HEK293 (cell line): Measurements from ENCODE around the gene KIRREL1.

Source experiments
- CTCF ChIA-PET: fragments of 350-600 bp; formaldehyde crosslinking; extraction: SDS; loops from one replicate; lab custom pipeline; 2021; ENCODE audit warnings: antibody characterized with exemption; lab: Yijun Ruan, JAX
- POLR2A ChIA-PET: fragments of 300-600 bp; formaldehyde crosslinking; extraction: SDS; loops from one replicate; lab custom pipeline; 2020; ENCODE audit warnings: antibody characterized with exemption, inconsistent platforms; lab: Yijun Ruan, JAX
- H3K27ac ChIP-seq: fragments of 200-500 bp; sonication (Bioruptor generic); 2 replicates; pipeline ENCODE4 v1.5.1; 2014; ENCODE audit warnings: low read depth, low read length, control low read depth, inconsistent platforms; ENCODE audit errors: extremely low read depth
- H3K36me3 ChIP-seq, 2 experiments: fragments of 200-500 bp in 1 of 2; sonication (Bioruptor generic) in 1 of 2; 1 replicate in 1 of 2; 2 replicates in 1 of 2; pipeline ENCODE4 v1.5.1; 2014 to 2017; ENCODE audit warnings: inconsistent platforms in 2 of 2, low read length in 2 of 2; ENCODE audit not compliant: control insufficient read depth in 2 of 2, insufficient read depth in 1 of 2
- H3K4me1 ChIP-seq: fragments of 200-500 bp; sonication (Bioruptor generic); 2 replicates; pipeline ENCODE4 v1.5.1; 2014; ENCODE audit warnings: mild to moderate bottlenecking, low read length, inconsistent platforms; ENCODE audit not compliant: control insufficient read depth, insufficient read depth
- H3K4me3 ChIP-seq: 2 replicates; pipeline ENCODE4 v1.5.1; 2011; ENCODE audit warnings: low read depth, mild to moderate bottlenecking, control low read depth, low read length, moderate library complexity
- H3K9me3 ChIP-seq: fragments of 200-500 bp; sonication (Bioruptor generic); 2 replicates; pipeline ENCODE4 v1.5.1; 2014; ENCODE audit warnings: low read depth, low read length, inconsistent platforms; ENCODE audit not compliant: control insufficient read depth, insufficient read depth
- ATF2 ChIP-seq: fragments of 450-650 bp; formaldehyde crosslinking; IDR thresholded peaks from 2 replicates; pipeline ENCODE4 v1.5.1; 2016; ENCODE audit warnings: missing biosample characterization, missing genetic modification characterization, low read depth
- FEZF1 ChIP-seq: fragments of 450-650 bp; formaldehyde crosslinking; IDR thresholded peaks from 2 replicates; pipeline ENCODE4 v1.5.1; 2016; ENCODE audit warnings: missing biosample characterization, missing genetic modification characterization
- GLI4 ChIP-seq: fragments of 450-650 bp; formaldehyde crosslinking; IDR thresholded peaks from 2 replicates; pipeline ENCODE4 v1.5.1; 2016; ENCODE audit warnings: missing biosample characterization, missing genetic modification characterization
- HIC1 ChIP-seq: fragments of 450-650 bp; formaldehyde crosslinking; IDR thresholded peaks from 2 replicates; pipeline ENCODE4 v1.5.1; 2016; ENCODE audit warnings: missing biosample characterization, missing genetic modification characterization
- HOXC10 ChIP-seq: sonication (generic); formaldehyde crosslinking; IDR thresholded peaks from 2 replicates; pipeline ENCODE4 v1.8.1; 2023; ENCODE audit warnings: mild to moderate bottlenecking, missing genetic modification reagents
- PRDM2 ChIP-seq: fragments of 450-650 bp; formaldehyde crosslinking; IDR thresholded peaks from 2 replicates; pipeline ENCODE4 v1.5.1; 2016; ENCODE audit warnings: missing biosample characterization, missing genetic modification characterization, borderline replicate concordance
- SP2 ChIP-seq: fragments of 450-650 bp; formaldehyde crosslinking; IDR thresholded peaks from 2 replicates; pipeline ENCODE4 v1.5.1; 2016; ENCODE audit warnings: missing biosample characterization, missing genetic modification characterization
- ZBTB44 ChIP-seq: fragments of 450-650 bp; IDR thresholded peaks from 2 replicates; pipeline ENCODE4 v1.5.1; 2018; ENCODE audit warnings: missing biosample characterization, mild to moderate bottlenecking, missing genetic modification characterization
- ZFHX2 ChIP-seq: fragments of 450-650 bp; formaldehyde crosslinking; conservative IDR thresholded peaks from 2 replicates; pipeline ENCODE4 v1.5.1; 2016; ENCODE audit warnings: missing biosample characterization, missing genetic modification characterization
- ZNF140 ChIP-seq: fragments of 450-650 bp; formaldehyde crosslinking; IDR thresholded peaks from 2 replicates; pipeline ENCODE4 v1.5.1; 2016; ENCODE audit warnings: missing biosample characterization, missing genetic modification characterization
- ZNF175 ChIP-seq: fragments of 450-650 bp; formaldehyde crosslinking; IDR thresholded peaks from 2 replicates; pipeline ENCODE4 v1.5.1; 2016; ENCODE audit warnings: missing biosample characterization, missing genetic modification characterization
- ZNF202 ChIP-seq: fragments of 450-650 bp; formaldehyde crosslinking; IDR thresholded peaks from 2 replicates; pipeline ENCODE4 v1.5.1; 2016; ENCODE audit warnings: missing biosample characterization, missing genetic modification characterization, borderline replicate concordance
- ZNF23 ChIP-seq: fragments of 450-650 bp; formaldehyde crosslinking; IDR thresholded peaks from 2 replicates; pipeline ENCODE4 v1.5.1; 2016; ENCODE audit warnings: missing biosample characterization, missing genetic modification characterization, borderline replicate concordance
- ZNF324 ChIP-seq: fragments of 450-650 bp; formaldehyde crosslinking; IDR thresholded peaks from 2 replicates; pipeline ENCODE4 v1.5.1; 2016; ENCODE audit warnings: missing biosample characterization, missing genetic modification characterization
- ZNF335 ChIP-seq: fragments of 450-650 bp; formaldehyde crosslinking; conservative IDR thresholded peaks from 2 replicates; pipeline ENCODE4 v1.5.1; 2016; ENCODE audit warnings: missing biosample characterization, missing genetic modification characterization
- ZNF341 ChIP-seq: fragments of 450-650 bp; formaldehyde crosslinking; IDR thresholded peaks from 2 replicates; pipeline ENCODE4; 2016; ENCODE audit warnings: low read depth, missing biosample characterization, missing genetic modification characterization
- ZNF398 ChIP-seq: fragments of 450-650 bp; formaldehyde crosslinking; IDR thresholded peaks from 2 replicates; pipeline ENCODE4 v1.5.1; 2017; ENCODE audit warnings: missing biosample characterization, missing genetic modification characterization
- ZNF426 ChIP-seq: fragments of 450-650 bp; formaldehyde crosslinking; IDR thresholded peaks from 2 replicates; pipeline ENCODE4 v1.5.1; 2017; ENCODE audit warnings: missing biosample characterization, missing genetic modification characterization, mild to moderate bottlenecking, inconsistent platforms, moderate library complexity
- ZNF555 ChIP-seq: fragments of 450-650 bp; formaldehyde crosslinking; conservative IDR thresholded peaks from 2 replicates; pipeline ENCODE4 v1.5.1; 2017; ENCODE audit warnings: missing biosample characterization, mild to moderate bottlenecking, missing genetic modification characterization, inconsistent platforms
- ZNF624 ChIP-seq: fragments of 450-650 bp; formaldehyde crosslinking; IDR thresholded peaks from 2 replicates; pipeline ENCODE4 v1.5.1; 2017; ENCODE audit warnings: missing biosample characterization, missing genetic modification characterization
- ZNF692 ChIP-seq: fragments of 450-650 bp; formaldehyde crosslinking; IDR thresholded peaks from 2 replicates; pipeline ENCODE4 v1.5.1; 2016; ENCODE audit warnings: missing biosample characterization, missing genetic modification characterization
- ZNF707 ChIP-seq: fragments of 450-650 bp; formaldehyde crosslinking; IDR thresholded peaks from 2 replicates; pipeline ENCODE4 v1.5.1; 2016; ENCODE audit warnings: missing biosample characterization, missing genetic modification characterization
- ZNF830 ChIP-seq: fragments of 450-650 bp; IDR thresholded peaks from 2 replicates; pipeline ENCODE4 v1.5.0; 2018; ENCODE audit warnings: missing biosample characterization, missing genetic modification characterization, low read depth, mild to moderate bottlenecking, moderate library complexity

The KIRREL1 gene

GRCh38 chr1:158024737-158025136, 31.3 kb downstream of the KIRREL1 start:
- H3K27ac ChIP-seq = no peak overlapping the region
- H3K4me1 ChIP-seq = peaks cover 5% of the 10 kb centered on the region
- no peaks in the 10 kb centered on the region for H3K36me3 ChIP-seq

GRCh38 chr1:158025576-158026230, 32.3 kb downstream of the KIRREL1 start:
- Histone ChIP-seq H3K36me3 (peaks cover 0 to 1% of the 10 kb centered on the region in 2 experiments; a peak in 1 of 3 replicates), H3K4me1 (peaks cover 3% of the 10 kb centered on the region; the same call in 1 of the 2 replicates), H3K4me3 (no peak overlapping the region), H3K27ac (no peak overlapping the region), H3K9me3 (no peaks in the 10 kb centered on the region)
- ChIA-PET POLR2A (no interaction called here), CTCF (interaction anchor here (0.5 to 4.9 kb wide), 5 partner anchors 9 to 172 kb away, joined by 3 to 27 read pairs (median 7); no protein-coding TSS in a partner anchor)
- no peak for TF ChIP-seq ZNF624 (tag by site-specific recombination)
- no peak for TF ChIP-seq ZNF140
- TF ChIP-seq ATF2 (tag by site-specific recombination) = no peak
- peak; percentile 96 for TF ChIP-seq ZBTB44
- no peak for TF ChIP-seq FEZF1 (tag by site-specific recombination)
- no peak for TF ChIP-seq ZNF426
- TF ChIP-seq ZNF398 (tag by site-specific recombination) = peak; percentile 61
- no peak for TF ChIP-seq HIC1 (tag by site-specific recombination)
- TF ChIP-seq PRDM2 (tag by site-specific recombination) = no peak
- peak; percentile 78 for TF ChIP-seq ZNF341 (tag by site-specific recombination)
- no peak for TF ChIP-seq ZNF23 (tag by site-specific recombination)
- TF ChIP-seq SP2 = no peak

More at GRCh38 chr1:158024737-158025136, 31.3 kb downstream of the KIRREL1 start:
- Histone ChIP-seq H3K4me3 (no peak overlapping the region), H3K9me3 (no peaks in the 10 kb centered on the region)
- POLR2A ChIA-PET = no interaction called here
- CTCF ChIA-PET = interaction anchor here (1.5 kb wide), 1 partner anchor 88 kb away, joined by 3 read pairs; no protein-coding TSS in a partner anchor
- TF ChIP-seq ZNF707 (tag by site-specific recombination) (no peak), ZNF555 (tag by site-specific recombination) (no peak), ZNF175 (tag by site-specific recombination) (no peak), ZNF140 (no peak), ZNF335 (tag by site-specific recombination) (no peak), ZFHX2 (no peak), GLI4 (tag by site-specific recombination) (no peak), HOXC10 (CRISPR knock-in tag) (no peak), ZNF202 (tag by site-specific recombination) (no peak), ZNF692 (tag by site-specific recombination) (no peak), ZNF830 (tag by site-specific recombination) (no peak), ZNF324 (tag by site-specific recombination) (no peak)
- TF ChIP-seq, all 188 proteins: peak for 0
